Endothelial cell of umbilical vein (primary cell): ENCODE measurements around the gene KIZ. TPM values are rescaled to one million over a fixed set of nuclear protein-coding genes. Genes with fewer than 3 reads are reported as not detected.

Experiments used
- BruUV-seq: library from RNA; stranded (reverse); fragments of 400-500 nt; replicated peaks from 2 replicates; lab custom pipeline; 2021; lab: Mats Ljungman, UMichigan
- CTCF ChIA-PET: fragments of 300-600, 350-600 bp; sonication (Branson Sonifier 250); formaldehyde crosslinking; loops from one replicate; lab custom pipeline; 2021; ENCODE audit warnings: antibody characterized with exemption, inconsistent platforms; lab: Charles Lee
- POLR2A ChIA-PET: fragments of 300-600, 350-600 bp; sonication (Branson Sonifier 250); formaldehyde crosslinking; loops from one replicate; lab custom pipeline; 2021; ENCODE audit warnings: antibody characterized with exemption, inconsistent platforms; lab: Charles Lee
- DNase-seq: peaks from one replicate; pipeline ENCODE4 v3.0.0-alpha.2; 2011; ENCODE audit warnings: low read depth, low spot score
- FAIRE-seq: peaks from 2 replicates; lab custom pipeline; 2011; peaks lifted over from hg19 to GRCh38; lab: Jason Lieb, UNC
- H2AFZ ChIP-seq: 2 replicates; pipeline ENCODE4 v1.6.0; 2012; ENCODE audit warnings: low read depth, low read length, control low read depth, inconsistent platforms
- H3K27ac ChIP-seq: 2 replicates; pipeline ENCODE4 v1.5.1; 2011; ENCODE audit warnings: low read depth, mild to moderate bottlenecking, control low read depth, low read length, moderate library complexity; ENCODE audit not compliant: insufficient read depth
- H3K27me3 ChIP-seq, 2 experiments: 2 replicates each; pipeline versions ENCODE4 v1.6.0 to v1.6.1; 2011; ENCODE audit warnings: low read length in 2 of 2, mixed read lengths in 1 of 2; ENCODE audit not compliant: control insufficient read depth in 2 of 2, insufficient read depth in 2 of 2
- H3K36me3 ChIP-seq, 2 experiments: 2 replicates in 1 of 2; 3 replicates in 1 of 2; pipeline ENCODE4 v1.5.1; 2011; ENCODE audit warnings: low read length in 2 of 2, mild to moderate bottlenecking in 1 of 2, moderate library complexity in 1 of 2; ENCODE audit not compliant: control insufficient read depth in 2 of 2, insufficient read depth in 2 of 2; ENCODE audit errors: extremely low read depth in 1 of 2
- H3K4me1 ChIP-seq: 3 replicates; pipeline ENCODE4 v1.5.1; 2011; ENCODE audit warnings: mild to moderate bottlenecking, low read length; ENCODE audit not compliant: control insufficient read depth, insufficient read depth; ENCODE audit errors: extremely low read depth
- H3K4me2 ChIP-seq: 2 replicates; pipeline ENCODE4 v1.6.1; 2011; ENCODE audit warnings: low read length, control low read depth, mixed read lengths; ENCODE audit not compliant: insufficient read depth
- H3K4me3 ChIP-seq, 3 experiments: fragments of 200-600 bp in 1 of 3; sonication (generic), shearing (Covaris generic) in 1 of 3; replicated peaks in 1 of 3; 2 replicates each; pipeline ENCODE4 v1.5.1; 2011 to 2016; ENCODE audit warnings: control low read depth in 3 of 3, low read length in 3 of 3, mild to moderate bottlenecking in 2 of 3, inconsistent platforms in 1 of 3, low read depth in 1 of 3, moderate library complexity in 1 of 3; ENCODE audit not compliant: insufficient read depth in 1 of 3
- H3K79me2 ChIP-seq: 2 replicates; pipeline ENCODE4 v1.6.0; 2012; ENCODE audit warnings: low read length, inconsistent platforms; ENCODE audit not compliant: control insufficient read depth, insufficient read depth
- H3K9ac ChIP-seq: replicated peaks from 2 replicates; pipeline ENCODE3; 2011; ENCODE audit warnings: low read length, control low read depth; ENCODE audit not compliant: insufficient read depth; ENCODE audit errors: extremely low read depth
- H3K9me1 ChIP-seq: replicated peaks from 3 replicates; pipeline ENCODE4 v1.6.0; 2011; ENCODE audit warnings: mild to moderate bottlenecking, low read length; ENCODE audit not compliant: control insufficient read depth, insufficient read depth; ENCODE audit errors: extremely low read depth
- H3K9me3 ChIP-seq: replicated peaks from 2 replicates; pipeline ENCODE4 v1.5.1; 2012; ENCODE audit warnings: low read length, inconsistent platforms; ENCODE audit not compliant: control insufficient read depth, insufficient read depth
- H4K20me1 ChIP-seq: replicated peaks from 2 replicates; pipeline ENCODE3; 2011; ENCODE audit warnings: mild to moderate bottlenecking, low read length; ENCODE audit not compliant: control insufficient read depth, insufficient read depth; ENCODE audit errors: extremely low read depth
- EZH2 ChIP-seq: IDR thresholded peaks from 2 replicates; pipeline ENCODE4 v1.6.1; 2012; ENCODE audit warnings: borderline replicate concordance, low read depth, mild to moderate bottlenecking, moderate library complexity, low read length, inconsistent platforms; ENCODE audit not compliant: severe bottlenecking
- FOS ChIP-seq: IDR thresholded peaks from 2 replicates; pipeline ENCODE4 v1.6.1; 2011; ENCODE audit warnings: mild to moderate bottlenecking, low read length, moderate library complexity, borderline replicate concordance; ENCODE audit not compliant: insufficient read depth
- GATA2 ChIP-seq: IDR thresholded peaks from 2 replicates; pipeline ENCODE4 v1.7.0; 2011; ENCODE audit warnings: low read depth, mild to moderate bottlenecking, moderate library complexity, mixed read lengths, low read length; ENCODE audit not compliant: insufficient read length, insufficient read depth
- JUN ChIP-seq: IDR thresholded peaks from 2 replicates; pipeline ENCODE4 v1.6.1; 2011; ENCODE audit warnings: borderline replicate concordance, low read depth; ENCODE audit not compliant: insufficient read length, insufficient read depth
- MYC ChIP-seq: IDR thresholded peaks from one replicate; pipeline ENCODE4 v1.6.1; 2011; ENCODE audit warnings: mild to moderate bottlenecking, low read depth, low read length
- POLR2A ChIP-seq: IDR thresholded peaks from 2 replicates; pipeline ENCODE4 v1.6.1; 2012; ENCODE audit warnings: low read depth, mild to moderate bottlenecking, control low read depth, low read length
- POLR2AphosphoS5 ChIP-seq: IDR thresholded peaks from 2 replicates; pipeline ENCODE4 v1.6.1; 2012; ENCODE audit warnings: low read depth, mild to moderate bottlenecking, control low read depth, low read length, moderate library complexity; ENCODE audit not compliant: insufficient read depth
- dilution Hi-C: fragments of 300-500 bp; cut with MboI; formaldehyde crosslinking; loops from one replicate; pipeline ENCODE4 v1.15.0; 2019; ENCODE audit warnings: low sequenced_read_pairs; ENCODE audit not compliant: extremely low pct_ligation_motif_present
- intact Hi-C: fragments of 100-400 bp; cut with micrococcal nuclease; formaldehyde crosslinking; loops from one replicate; pipeline ENCODE4 v1.10.0; 2022
- polyA plus RNA-seq, 4 experiments: library from polyadenylated mRNA; depleted of rRNA in 3 of 4; stranded (reverse) in 3 of 4; unstranded in 1 of 4; fragments of >200 nt; gene quantifications; 2 replicates each; pipeline versions ENCODE4 v1.2.1 to v1.2.3, GENCODE V29; 2011 to 2012; ENCODE audit warnings: missing spikeins in 1 of 4
- total RNA-seq: library from RNA; stranded (reverse); gene quantifications from 2 replicates; pipeline ENCODE4 v1.2.3, GENCODE V29; 2021
- TF ChIP-seq, protein P1 (sequence below), 2 donors: IDR thresholded peaks; 1 replicate in 1 of 2; 2 replicates in 1 of 2; pipeline ENCODE4 v1.5.1; 2011; ENCODE audit warnings: low read length in 2 of 2, mild to moderate bottlenecking in 2 of 2, moderate library complexity in 2 of 2, control low read depth in 1 of 2, inconsistent platforms in 1 of 2, low read depth in 1 of 2; ENCODE audit not compliant: insufficient read depth in 1 of 2; ENCODE audit errors: extremely low read depth in 1 of 2
- TF ChIP-seq, protein P2 (sequence below): IDR thresholded peaks from 2 replicates; pipeline ENCODE4 v1.6.1; 2011; ENCODE audit not compliant: insufficient read depth, insufficient read length

Gene KIZ
- total and polyA plus RNA-seq, 2 donors (not counting 3 experiments of a cell fraction or from before 2014, with no cell fraction given): 3.9 to 7.3 TPM

DNA sequence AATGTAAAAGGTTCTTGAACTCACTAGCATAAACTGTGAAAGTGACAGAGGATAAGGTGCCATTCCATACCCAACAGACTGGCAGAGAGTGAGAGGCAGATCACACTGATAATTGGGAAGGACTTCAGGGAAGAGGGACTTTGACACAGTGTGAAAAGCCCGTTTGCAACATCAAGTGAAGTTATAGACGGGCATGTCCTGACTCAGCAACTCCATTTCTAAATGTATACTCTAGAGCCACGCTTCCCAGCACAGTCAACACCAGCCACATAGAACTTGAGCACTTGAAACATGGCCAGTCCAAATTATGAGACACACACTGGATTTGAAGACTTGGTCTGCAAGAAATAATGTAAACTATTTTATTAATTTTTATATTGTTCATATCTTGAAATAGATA, 131.3 kb downstream of the KIZ start:
- no peak overlapping the region for H3K9ac ChIP-seq
- H3K4me1 ChIP-seq: no peaks in the 10 kb centered on the region
- no peak for TF ChIP-seq POLR2A
- no peak for FAIRE-seq
- no peaks in the 10 kb centered on the region for H3K9me1 ChIP-seq
- H3K4me2 ChIP-seq: no peak overlapping the region
- POLR2A ChIA-PET: no interaction called here
- CTCF ChIA-PET: no interaction called here
- dilution Hi-C loops: no loop called here
- BruUV-seq: no TSS peak
- H3K27me3 ChIP-seq: no peaks in the 10 kb centered on the region
- no peaks in the 10 kb centered on the region for H3K79me2 ChIP-seq
- H3K36me3 ChIP-seq: no peaks in the 10 kb centered on the region
- intact Hi-C loops: no loop called here
- no peak overlapping the region for H3K27ac ChIP-seq
- H3K9me3 ChIP-seq: no peaks in the 10 kb centered on the region
- no peaks in the 10 kb centered on the region for H4K20me1 ChIP-seq
- no peak overlapping the region for H3K4me3 ChIP-seq
- no peak for DNase-seq
- H2AFZ ChIP-seq: no peak overlapping the region

DNA sequence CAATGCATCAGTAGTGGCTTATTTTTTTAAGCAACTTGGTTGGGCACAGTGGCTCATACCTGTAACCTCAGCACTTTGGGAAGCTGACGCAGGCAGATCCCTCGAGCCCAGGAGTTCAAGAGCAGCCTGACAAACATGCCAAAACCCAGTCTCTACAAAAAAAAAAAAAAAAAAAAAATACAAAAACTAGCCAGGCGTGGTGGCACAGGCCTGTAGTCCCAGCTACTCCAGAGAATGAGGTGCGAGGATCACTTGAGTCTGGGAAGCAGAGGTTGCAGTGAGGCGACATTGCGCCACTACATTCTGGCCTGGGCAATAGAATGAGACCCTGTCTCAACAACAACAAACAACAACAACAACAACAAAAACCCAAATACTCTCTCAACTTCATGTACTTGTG, 132.5 kb downstream of the KIZ start:
- ChIA-PET POLR2A (no interaction called here), CTCF (interaction anchor here (1.1 kb wide), 1 partner anchor 247 kb away, joined by 3 read pairs; no protein-coding TSS in a partner anchor)
- dilution Hi-C loops (no loop called here), intact Hi-C loops (no loop called here)
- Histone ChIP-seq H4K20me1 (no peaks in the 10 kb centered on the region), H3K27me3 (no peaks in the 10 kb centered on the region), H3K36me3 (no peaks in the 10 kb centered on the region), H3K79me2 (no peaks in the 10 kb centered on the region), H2AFZ (no peak overlapping the region), H3K9ac (no peak overlapping the region), H3K9me1 (no peaks in the 10 kb centered on the region), H3K4me2 (no peak overlapping the region), H3K4me1 (no peaks in the 10 kb centered on the region), H3K4me3 (no peak overlapping the region), H3K9me3 (no peaks in the 10 kb centered on the region), H3K27ac (no peak overlapping the region)
- BruUV-seq: no TSS peak
- DNase-seq (no peak), FAIRE-seq (no peak)
- TF ChIP-seq GATA2 (no peak), POLR2AphosphoS5 (no peak), MYC (no peak), FOS (no peak), POLR2A (no peak), JUN (no peak), EZH2 (no peak)
- TF ChIP-seq, protein P1, sequence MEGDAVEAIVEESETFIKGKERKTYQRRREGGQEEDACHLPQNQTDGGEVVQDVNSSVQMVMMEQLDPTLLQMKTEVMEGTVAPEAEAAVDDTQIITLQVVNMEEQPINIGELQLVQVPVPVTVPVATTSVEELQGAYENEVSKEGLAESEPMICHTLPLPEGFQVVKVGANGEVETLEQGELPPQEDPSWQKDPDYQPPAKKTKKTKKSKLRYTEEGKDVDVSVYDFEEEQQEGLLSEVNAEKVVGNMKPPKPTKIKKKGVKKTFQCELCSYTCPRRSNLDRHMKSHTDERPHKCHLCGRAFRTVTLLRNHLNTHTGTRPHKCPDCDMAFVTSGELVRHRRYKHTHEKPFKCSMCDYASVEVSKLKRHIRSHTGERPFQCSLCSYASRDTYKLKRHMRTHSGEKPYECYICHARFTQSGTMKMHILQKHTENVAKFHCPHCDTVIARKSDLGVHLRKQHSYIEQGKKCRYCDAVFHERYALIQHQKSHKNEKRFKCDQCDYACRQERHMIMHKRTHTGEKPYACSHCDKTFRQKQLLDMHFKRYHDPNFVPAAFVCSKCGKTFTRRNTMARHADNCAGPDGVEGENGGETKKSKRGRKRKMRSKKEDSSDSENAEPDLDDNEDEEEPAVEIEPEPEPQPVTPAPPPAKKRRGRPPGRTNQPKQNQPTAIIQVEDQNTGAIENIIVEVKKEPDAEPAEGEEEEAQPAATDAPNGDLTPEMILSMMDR (IDR thresholded peaks at IDR 0.05; ENCODE audit: extremely low read depth in 1 of 2, insufficient read depth in 1 of 2, low read depth in 1 of 2, low read length in 2 of 2): no peak
- TF ChIP-seq, protein P2, sequence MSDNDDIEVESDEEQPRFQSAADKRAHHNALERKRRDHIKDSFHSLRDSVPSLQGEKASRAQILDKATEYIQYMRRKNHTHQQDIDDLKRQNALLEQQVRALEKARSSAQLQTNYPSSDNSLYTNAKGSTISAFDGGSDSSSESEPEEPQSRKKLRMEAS: no peak
